ENCODE data around the gene CCDC197. TPM values are rescaled to one million over a fixed set of nuclear protein-coding genes. Genes with fewer than 3 reads are reported as not detected.

CCDC197 gene
- total RNA-seq, 1 experiment from 2014 or later: not detected

- H3K9me3 Mint-ChIP-seq: no peaks in the 10 kb centered on the region
- H2BK15ac ChIP-seq (ENCODE audit: low read depth, low read length): no peak overlapping the region
- no peak overlapping the region for H3K4me2 ChIP-seq (ENCODE audit: insufficient read depth, insufficient read length, low read length)
- no peak overlapping the region for H2AK5ac ChIP-seq (ENCODE audit: insufficient read length, low read length)
- H2BK20ac ChIP-seq (ENCODE audit: low read depth, low read length, poor library complexity, severe bottlenecking): no peak overlapping the region
- H3K27ac Mint-ChIP-seq: peak overlapping the region in 1 of 3 experiments; percentile 45; a peak in 1 of 7 replicates
- H3K4me3 Mint-ChIP-seq: no peak overlapping the region
- H3K4ac ChIP-seq (ENCODE audit: low read depth, low read length): no peak overlapping the region
- no peak overlapping the region for H2BK120ac ChIP-seq (ENCODE audit: low read depth, low read length, poor library complexity, severe bottlenecking)
- H3K23me2 ChIP-seq (ENCODE audit: insufficient read length, low read depth, low read length, poor library complexity, severe bottlenecking): no peaks in the 10 kb centered on the region
- no peak overlapping the region for H3T11ph ChIP-seq (ENCODE audit: low read length)
- WGBS (ENCODE audit: extremely low coverage, insufficient read length, low lambda C conversion rate): no CpG with 5 or more reads among the region's 3 CpGs
- no peaks in the 10 kb centered on the region for H4K20me1 ChIP-seq (ENCODE audit: control insufficient read depth, insufficient read depth, insufficient read length)
- H2BK12ac ChIP-seq (ENCODE audit: insufficient read length, low read depth, low read length): no peak overlapping the region
- H4K91ac ChIP-seq (ENCODE audit: insufficient read length, low read depth, low read length): no peak overlapping the region
- TF ChIP-seq CTCF (conservative IDR thresholded peaks at IDR 0.05): no peak
- no peaks in the 10 kb centered on the region for H3K79me1 ChIP-seq (ENCODE audit: insufficient read depth, low read depth, low read length, poor library complexity, severe bottlenecking)
- no peaks in the 10 kb centered on the region for H3K36me3 Mint-ChIP-seq (ENCODE audit: insufficient read depth in 1 of 3, low read depth in 3 of 3)
- no peaks in the 10 kb centered on the region; the same call in 1 of the 2 replicates for H3K27me3 Mint-ChIP-seq (ENCODE audit: low read depth)
- no peak overlapping the region for H3K18ac ChIP-seq (ENCODE audit: insufficient read length, low read depth, low read length)
- H3K56ac ChIP-seq (ENCODE audit: insufficient read length, low read depth, low read length): no peak overlapping the region
- H3K4me1 Mint-ChIP-seq: peaks cover 19 to 22% of the 10 kb centered on the region in 2 experiments
- H4K8ac ChIP-seq (replicated peaks; ENCODE audit: insufficient read length, low read depth, low read length): no peak overlapping the region
- H3K9ac ChIP-seq (ENCODE audit: extremely low read depth, insufficient read length, low read length): no peak overlapping the region
- H3K27ac ChIP-seq (ENCODE audit: insufficient read length, low read depth, low read length): no peak overlapping the region
- no peak overlapping the region for H2AFZ ChIP-seq (ENCODE audit: low read length)
- H3K4me1 ChIP-seq (ENCODE audit: insufficient read depth, low read length): no peaks in the 10 kb centered on the region
- DNase-seq: no peak
- H3K23ac ChIP-seq (ENCODE audit: insufficient read length, low read depth, low read length): no peak overlapping the region
- no peaks in the 10 kb centered on the region for H3K9me3 ChIP-seq (ENCODE audit: control insufficient read depth, low read depth, low read length)
- H3K27me3 ChIP-seq (ENCODE audit: insufficient read depth, low read length): no peaks in the 10 kb centered on the region
- H3K79me2 ChIP-seq (ENCODE audit: insufficient read depth, low read length): no peaks in the 10 kb centered on the region
- no peak overlapping the region for H2BK5ac ChIP-seq (ENCODE audit: insufficient read length, low read length)
- H4K5ac ChIP-seq (ENCODE audit: insufficient read length, low read depth, low read length): no peak overlapping the region
- no peak overlapping the region for H3K14ac ChIP-seq (ENCODE audit: insufficient read depth, low read length)
Measured at GRCh38 chr14:93960774-93961438, 36.2 kb upstream of the CCDC197 start.

All from H9 (cell line).